Fibroblast of skin of right biceps (primary cell): ENCODE data around the gene MUC4.
"Not testable (repeated sequence)": the region's sequence is repeated elsewhere in the genome, so short reads cannot be mapped to it uniquely, and the experiment has no call there.

ENCODE experiments used
- DNase-seq: peaks from one replicate; pipeline ENCODE4 v3.0.0-alpha.2; 2013

MUC4 gene

DNA sequence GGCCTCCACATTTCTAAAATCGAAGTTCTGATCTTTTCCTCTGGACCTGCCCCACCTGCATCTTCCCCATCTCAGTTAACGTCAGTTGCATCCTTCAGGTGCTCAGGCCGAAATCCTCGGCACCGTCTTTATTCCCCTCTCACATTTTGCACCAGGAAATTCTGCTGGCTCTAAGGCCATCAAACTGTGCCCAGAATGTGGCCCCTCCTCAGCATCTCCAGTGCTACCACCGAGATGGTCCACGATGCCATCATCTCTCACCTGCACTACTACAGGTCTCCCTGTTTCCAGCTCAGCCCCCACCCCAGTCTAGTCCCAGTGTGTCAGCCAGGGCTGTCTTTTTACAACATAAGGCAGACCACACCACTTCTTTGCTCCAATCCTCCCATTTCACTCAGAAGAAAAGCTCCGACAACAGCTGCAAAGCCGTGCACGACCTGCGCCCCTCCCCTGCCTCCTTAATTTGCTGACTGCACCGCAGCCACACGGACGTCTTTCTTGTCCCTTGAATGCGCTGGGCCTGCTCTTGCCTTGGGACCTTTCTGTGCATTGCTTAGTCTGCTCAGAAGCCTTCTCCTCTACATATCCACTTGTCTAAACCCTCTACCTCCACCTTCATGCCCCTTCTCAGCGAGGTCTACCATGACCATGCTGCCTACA is 76.6 kb downstream of the MUC4 start:
- DNase-seq = no peak

- no peak for DNase-seq
Measured at GRCh38 chr3:195732940-195733339, 78.8 kb downstream of the MUC4 start.

GRCh38 chr3:195731356-195731905 is 80.3 kb downstream of the MUC4 start:
- no peak for DNase-seq

- no peak for DNase-seq
Measured at GRCh38 chr3:195729476-195730251, 82.1 kb downstream of the MUC4 start.

DNA sequence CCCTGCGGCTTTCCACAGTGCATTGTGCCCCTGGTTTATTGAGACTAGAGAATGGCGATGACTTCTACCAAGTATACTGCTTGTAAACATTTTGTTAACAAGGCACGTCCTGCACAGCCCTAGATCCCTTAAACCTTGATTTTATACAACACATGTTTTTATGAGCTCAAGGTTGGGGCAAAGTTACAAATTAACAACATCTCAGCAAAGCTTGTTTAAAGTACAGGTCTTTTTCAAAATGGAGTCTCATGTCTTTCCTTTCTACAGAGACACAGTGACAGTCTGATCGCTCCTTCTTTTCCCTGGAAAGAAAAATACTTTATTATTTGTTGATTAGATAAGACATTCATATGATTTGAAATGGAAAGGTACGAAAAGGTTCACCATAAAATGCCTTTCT is 82.9 kb downstream of the MUC4 start:
- DNase-seq = not testable (repeated sequence)

DNA sequence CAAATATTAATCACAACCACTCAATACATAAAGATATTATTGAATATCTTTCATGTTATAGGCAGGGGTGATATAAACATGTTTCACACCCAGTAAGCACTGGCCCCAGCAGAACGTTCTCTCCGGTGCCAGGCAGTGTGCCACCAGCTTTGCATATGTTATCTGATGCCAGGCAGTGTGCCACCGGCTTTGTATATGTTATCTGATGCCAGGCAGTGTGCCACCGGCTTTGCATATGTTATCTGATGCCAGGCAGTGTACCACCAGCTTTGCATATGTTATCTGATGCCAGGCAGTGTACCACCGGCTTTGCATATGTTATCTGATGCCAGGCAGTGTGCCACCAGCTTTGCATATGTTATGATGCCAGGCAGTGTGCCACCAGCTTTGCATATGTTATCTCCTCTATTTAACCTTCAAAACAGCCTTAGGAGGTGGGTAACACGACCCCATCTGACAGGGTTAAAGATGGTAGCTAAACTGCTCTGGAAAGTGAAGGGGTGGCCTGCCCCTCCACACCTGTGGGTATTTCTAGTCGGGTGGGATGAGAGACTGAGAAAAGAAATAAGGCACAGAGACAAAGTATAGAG is 84.0 kb downstream of the MUC4 start:
- no peak for DNase-seq

DNA sequence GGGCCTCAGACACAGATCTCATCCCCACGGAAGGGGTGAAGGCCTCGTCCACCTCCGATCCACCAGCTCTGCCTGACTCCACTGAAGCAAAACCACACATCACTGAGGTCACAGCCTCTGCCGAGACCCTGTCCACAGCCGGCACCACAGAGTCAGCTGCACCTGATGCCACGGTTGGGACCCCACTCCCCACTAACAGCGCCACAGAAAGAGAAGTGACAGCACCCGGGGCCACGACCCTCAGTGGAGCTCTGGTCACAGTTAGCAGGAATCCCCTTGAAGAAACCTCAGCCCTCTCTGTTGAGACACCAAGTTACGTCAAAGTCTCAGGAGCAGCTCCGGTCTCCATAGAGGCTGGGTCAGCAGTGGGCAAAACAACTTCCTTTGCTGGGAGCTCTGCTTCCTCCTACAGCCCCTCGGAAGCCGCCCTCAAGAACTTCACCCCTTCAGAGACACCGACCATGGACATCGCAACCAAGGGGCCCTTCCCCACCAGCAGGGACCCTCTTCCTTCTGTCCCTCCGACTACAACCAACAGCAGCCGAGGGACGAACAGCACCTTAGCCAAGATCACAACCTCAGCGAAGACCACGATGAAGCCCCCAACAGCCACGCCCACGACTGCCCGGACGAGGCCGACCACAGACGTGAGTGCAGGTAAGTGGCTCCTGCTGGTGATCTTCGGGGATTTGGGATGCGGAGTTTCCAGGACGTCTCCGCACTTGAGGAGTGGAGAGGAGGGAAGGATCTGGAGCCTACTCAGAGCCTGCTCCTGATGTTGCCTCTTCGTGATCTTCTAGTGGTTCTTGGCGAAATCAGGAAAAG is 85.6 kb downstream of the MUC4 start:
- DNase-seq = not testable (repeated sequence)

- DNase-seq = not testable (repeated sequence)
Measured at GRCh38 chr3:195724363-195724762, 87.4 kb downstream of the MUC4 start.

DNA sequence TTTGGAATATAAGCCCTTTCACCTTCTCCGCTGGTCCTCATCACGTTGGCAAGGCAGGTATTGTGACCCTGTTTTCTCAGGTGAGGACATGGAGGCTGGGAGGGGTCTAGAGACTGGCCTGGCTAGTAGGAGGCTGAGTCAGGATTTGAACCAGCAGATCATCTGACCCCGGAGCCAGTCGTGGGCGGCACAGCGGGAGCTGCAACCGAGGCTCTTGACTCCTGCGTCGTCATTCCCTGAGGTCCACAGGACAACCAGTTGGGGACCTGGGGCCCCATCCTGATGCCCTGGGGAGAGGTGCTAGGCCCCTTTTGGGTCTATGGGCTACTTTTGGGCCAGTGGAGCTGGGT is 88.8 kb downstream of the MUC4 start:
- DNase-seq = not testable (repeated sequence)

DNA sequence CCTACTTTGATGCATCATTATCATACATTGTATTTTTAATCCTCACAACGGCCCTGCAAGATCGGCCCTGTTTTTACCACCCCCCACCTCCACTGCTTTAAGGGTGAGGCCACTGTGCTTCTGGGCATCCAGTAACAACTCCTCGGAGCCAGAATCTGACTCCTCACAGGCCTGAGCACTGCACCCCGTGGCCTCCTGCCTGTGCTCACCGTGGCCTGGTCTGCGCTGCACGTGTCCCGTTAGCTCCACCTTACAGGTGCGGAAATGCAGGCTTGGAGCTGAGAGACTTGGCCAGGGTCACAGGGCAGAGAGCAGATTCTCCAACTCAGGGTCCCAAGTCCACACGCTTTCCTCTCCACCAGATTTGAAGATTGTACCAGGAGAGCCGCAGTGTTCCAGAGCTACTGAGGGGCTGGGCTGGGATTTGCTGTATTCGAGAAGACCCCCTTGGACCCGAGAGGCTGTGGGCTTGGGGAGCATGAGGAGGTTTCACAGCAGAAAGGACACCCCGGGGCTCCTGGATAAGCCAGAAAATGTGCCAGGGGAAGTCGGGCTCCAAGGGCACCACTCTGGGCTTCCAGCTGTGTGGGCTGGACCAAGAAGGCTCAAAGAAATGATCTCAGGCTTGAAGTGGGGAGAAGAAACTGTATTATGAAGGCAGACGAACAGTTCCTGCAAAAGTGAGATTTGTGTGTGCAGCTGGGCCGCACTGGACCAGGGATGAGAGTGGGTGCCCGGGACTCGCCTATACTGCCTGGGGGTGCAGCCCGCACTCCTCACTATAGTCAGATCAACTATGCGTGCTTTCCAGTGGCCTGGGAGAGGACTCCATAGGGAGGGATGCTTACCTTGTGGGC is 89.4 kb downstream of the MUC4 start:
- not testable (repeated sequence) for DNase-seq

GRCh38 chr3:195720831-195721506 is 90.8 kb downstream of the MUC4 start, which contains the start of gene MUC20:
Gene MUC20, plus strand, starts transcription at chr3:195720978. Its CDS starts 30 bp downstream, at chr3:195721008.
- not testable (repeated sequence) for DNase-seq

GRCh38 chr3:195719514-195720254 is 92.0 kb downstream of the MUC4 start:
- DNase-seq = not testable (repeated sequence)

DNA sequence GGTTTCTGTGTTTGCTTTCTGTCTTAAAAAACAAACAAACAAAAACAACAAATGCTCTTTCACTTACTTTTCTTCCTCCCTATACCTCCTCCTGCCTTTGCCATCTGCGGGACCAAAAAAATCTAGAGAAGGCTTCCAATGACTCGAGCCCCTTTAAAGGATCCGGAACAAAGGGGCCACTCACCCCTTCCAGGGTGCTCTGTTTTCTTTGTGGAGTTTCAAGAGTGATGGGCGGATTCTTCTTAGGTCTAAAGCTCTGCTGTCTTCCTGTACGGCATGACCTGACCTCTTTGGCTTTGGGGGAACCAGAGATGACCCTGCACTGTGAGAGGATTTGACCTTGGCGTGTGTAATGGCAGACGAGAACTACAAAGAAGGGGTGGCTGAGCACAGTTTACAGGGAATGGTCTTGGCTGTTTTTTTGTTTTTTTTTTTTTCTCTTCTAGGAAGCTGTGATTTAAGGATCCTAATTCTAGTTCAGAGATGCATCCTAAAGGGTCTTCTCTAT is 93.2 kb downstream of the MUC4 start:
- no peak for DNase-seq

- no peak for DNase-seq
Measured at GRCh38 chr3:195717852-195718476, 93.8 kb downstream of the MUC4 start.

DNA sequence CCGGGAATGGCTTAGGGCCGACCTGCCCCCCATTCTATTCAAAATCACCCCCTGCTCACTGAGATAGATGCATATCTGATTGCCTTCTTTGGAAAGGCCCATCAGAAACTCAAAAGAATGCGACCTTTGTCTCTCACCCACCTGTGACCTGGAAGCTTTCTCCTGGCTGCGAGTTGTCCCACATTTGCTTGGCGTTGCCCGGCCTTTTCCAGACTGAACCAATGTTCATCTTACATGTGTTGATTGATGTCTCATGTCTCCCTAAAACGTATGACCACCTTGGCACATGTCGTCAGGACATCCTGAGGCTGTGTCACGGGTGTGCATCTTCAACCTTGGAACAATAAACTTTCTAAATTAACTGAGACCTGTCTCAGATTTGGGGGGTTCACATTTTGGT is 94.3 kb downstream of the MUC4 start:
- no peak for DNase-seq

- no peak for DNase-seq
Measured at GRCh38 chr3:195715583-195716266, 96.0 kb downstream of the MUC4 start.

- no peak for DNase-seq
Measured at GRCh38 chr3:195715134-195715533, 96.6 kb downstream of the MUC4 start.

DNA sequence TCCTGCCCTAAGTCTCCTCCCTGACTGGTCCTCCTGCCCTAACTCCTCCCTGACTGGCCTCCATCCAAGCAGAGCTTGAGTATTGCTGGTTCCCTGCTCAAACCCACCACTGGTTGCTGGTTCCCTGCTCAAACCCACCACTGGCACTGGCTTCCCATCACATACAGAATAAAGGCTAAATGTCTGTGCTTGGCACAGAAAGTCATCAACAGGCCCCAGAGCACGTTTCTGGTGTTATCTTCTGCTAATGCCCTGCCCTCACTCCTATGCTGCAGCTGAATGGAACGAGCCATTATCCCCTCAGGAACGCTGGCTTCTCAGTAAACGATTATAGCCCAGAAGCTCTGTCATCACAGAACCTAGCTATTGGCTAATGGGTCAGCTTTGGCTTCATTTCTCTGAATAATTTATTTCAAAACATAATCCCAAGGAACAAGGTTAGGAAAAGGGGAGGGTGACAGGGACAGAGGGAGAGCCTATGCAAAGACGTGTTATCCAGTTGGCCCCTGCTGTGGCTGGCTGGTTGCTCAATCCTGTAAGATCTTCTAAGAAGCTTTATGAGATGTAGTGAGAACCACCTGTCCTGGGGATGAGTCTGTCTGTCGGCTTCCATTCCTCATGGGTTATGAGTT is 97.2 kb downstream of the MUC4 start:
- DNase-seq = no peak

DNA sequence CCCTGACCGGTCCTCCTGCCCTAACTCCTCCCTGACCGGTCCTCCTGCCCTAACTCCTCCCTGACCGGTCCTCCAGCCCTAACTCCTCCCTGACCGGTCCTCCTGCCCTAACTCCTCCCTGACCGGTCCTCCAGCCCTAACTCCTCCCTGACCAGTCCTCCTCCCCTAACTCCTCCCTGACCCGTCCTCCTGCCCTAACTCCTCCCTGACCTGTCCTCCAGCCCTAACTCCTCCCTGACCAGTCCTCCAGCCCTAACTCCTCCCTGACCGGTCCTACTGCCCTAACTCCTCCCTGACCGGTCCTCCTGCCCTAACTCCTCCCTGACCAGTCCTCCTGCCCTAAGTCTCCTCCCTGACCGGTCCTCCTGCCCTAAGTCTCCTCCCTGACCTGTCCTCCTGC is 98.6 kb downstream of the MUC4 start:
- DNase-seq = not testable (repeated sequence)
